HG02642 (cell line): Measurements from ENCODE around the gene DRD2.
"Not testable (repeated sequence)": the region's sequence is repeated elsewhere in the genome, so short reads cannot be mapped to it uniquely, and the experiment has no call there.

Experiments used
- ATAC-seq: cut with Tn5 transposase; IDR thresholded peaks from one replicate; pipeline ENCODE4 v1.9.1; 2021; ENCODE audit warnings: mild to moderate bottlenecking; ENCODE audit not compliant: unreplicated experiment, poor library complexity

The DRD2 gene

GRCh38 chr11:113475160-113475761, at the start of gene DRD2:
DRD2 (minus strand) TSS chr11:113475398; CDS start chr11:113424651, 50,747 bp downstream.
- ATAC-seq: no peak

- not testable (repeated sequence) for ATAC-seq
These were observed 48.7 kb upstream of the DRD2 start for GRCh38 chr11:113523906-113524305.

GRCh38 chr11:113521737-113522517, 46.7 kb upstream of the DRD2 start:
- ATAC-seq: no peak

GRCh38 chr11:113519989-113520613, 44.9 kb upstream of the DRD2 start:
- no peak for ATAC-seq

- ATAC-seq: no peak
These were observed 43.7 kb upstream of the DRD2 start for GRCh38 chr11:113518716-113519495.

GRCh38 chr11:113517361-113517760, 42.2 kb upstream of the DRD2 start:
- no peak for ATAC-seq

- no peak for ATAC-seq
These were observed 39.7 kb upstream of the DRD2 start for GRCh38 chr11:113514856-113515255.

GRCh38 chr11:113507341-113507740, 32.1 kb upstream of the DRD2 start:
- ATAC-seq: no peak

GRCh38 chr11:113506893-113507292, 31.7 kb upstream of the DRD2 start:
- ATAC-seq: no peak

- ATAC-seq: no peak
These were observed 31.3 kb upstream of the DRD2 start for GRCh38 chr11:113506461-113506860.

- ATAC-seq: no peak
These were observed 30.6 kb upstream of the DRD2 start for GRCh38 chr11:113505541-113506375.

- ATAC-seq: no peak
These were observed 29.8 kb upstream of the DRD2 start for GRCh38 chr11:113505046-113505445.

GRCh38 chr11:113504586-113504985, 29.4 kb upstream of the DRD2 start:
- ATAC-seq: no peak

GRCh38 chr11:113504071-113504470, 28.9 kb upstream of the DRD2 start:
- ATAC-seq: no peak

GRCh38 chr11:113497066-113497910, 22.1 kb upstream of the DRD2 start:
- no peak for ATAC-seq

- ATAC-seq: no peak
These were observed 20.9 kb upstream of the DRD2 start for GRCh38 chr11:113496026-113496651.

GRCh38 chr11:113494021-113494420, 18.8 kb upstream of the DRD2 start:
- no peak for ATAC-seq

GRCh38 chr11:113493206-113493605, 18.0 kb upstream of the DRD2 start:
- no peak for ATAC-seq
